HG02938 (cell line): Measurements from ENCODE around the gene PERCC1.
A peak's percentile ranks its signal among the peaks of the same experiment; 100 is the strongest.
"Not testable (repeated sequence)": the region's sequence is repeated elsewhere in the genome, so short reads cannot be mapped to it uniquely, and the experiment has no call there.

Source experiments
- ATAC-seq: cut with Tn5 transposase; IDR thresholded peaks from one replicate; pipeline ENCODE4 v1.9.1; 2021; ENCODE audit warnings: mild to moderate bottlenecking, moderate library complexity; ENCODE audit not compliant: unreplicated experiment

Gene PERCC1

GRCh38 chr16:1466054-1466453, 35.2 kb downstream of the PERCC1 start:
- no peak for ATAC-seq

GRCh38 chr16:1466968-1467521, 36.2 kb downstream of the PERCC1 start:
- no peak for ATAC-seq

- ATAC-seq, result no peak
Observed at GRCh38 chr16:1468426-1468810, 37.5 kb downstream of the PERCC1 start.

- not testable (repeated sequence) for ATAC-seq
Observed at GRCh38 chr16:1469141-1469540, 38.3 kb downstream of the PERCC1 start.

- ATAC-seq, result no peak
Observed at GRCh38 chr16:1469693-1470201, 38.9 kb downstream of the PERCC1 start.

- ATAC-seq, result no peak
Observed at GRCh38 chr16:1470481-1471251, 39.8 kb downstream of the PERCC1 start.

- ATAC-seq, result no peak
Observed at GRCh38 chr16:1471569-1472194, 40.8 kb downstream of the PERCC1 start.

- no peak for ATAC-seq
Observed at GRCh38 chr16:1472974-1473373, 42.1 kb downstream of the PERCC1 start.

- no peak for ATAC-seq
Observed at GRCh38 chr16:1474082-1474795, 43.4 kb downstream of the PERCC1 start.

- ATAC-seq, result peak; percentile 66
Observed at GRCh38 chr16:1474796-1475551, 44.1 kb downstream of the PERCC1 start, which contains the start of gene CLCN7. Gene CLCN7 (minus strand): TSS chr16:1475028. CDS start chr16:1474974, 54 bp downstream.

GRCh38 chr16:1475552-1476114, 44.8 kb downstream of the PERCC1 start:
- no peak for ATAC-seq

GRCh38 chr16:1477033-1477432, 46.2 kb downstream of the PERCC1 start:
- ATAC-seq, result no peak

- ATAC-seq, result not testable (repeated sequence)
Observed at GRCh38 chr16:1478937-1479336, 48.1 kb downstream of the PERCC1 start.

GRCh38 chr16:1481906-1482835, 51.3 kb downstream of the PERCC1 start:
- ATAC-seq, result no peak
